Thymus (tissue), 11 donors: ENCODE results near the gene COL4A1. TPM values are rescaled to one million over a fixed set of nuclear protein-coding genes. Genes with fewer than 3 reads are reported as not detected.

Experiments used
- DNase-seq, 9 donors: peaks; one replicate each; pipeline ENCODE4 v3.0.0-alpha.2; 2013; ENCODE audit warnings: low spot score in 9 of 9, low read depth in 6 of 9, missing footprints in 1 of 9
- H3K27ac ChIP-seq, 2 donors: one replicate each; pipeline ENCODE4 v1.5.1; 2013; ENCODE audit warnings: control low read depth in 1 of 2, low read depth in 1 of 2, low read length in 1 of 2, mild to moderate bottlenecking in 1 of 2, moderate library complexity in 1 of 2
- H3K27me3 ChIP-seq, 2 donors: one replicate each; pipeline ENCODE4 v1.5.1; 2013; ENCODE audit warnings: low read length in 1 of 2; ENCODE audit not compliant: control insufficient read depth in 2 of 2, insufficient read depth in 1 of 2
- H3K36me3 ChIP-seq, 2 donors: one replicate each; pipeline ENCODE4 v1.5.1; 2013; ENCODE audit warnings: low read length in 1 of 2, mild to moderate bottlenecking in 1 of 2, moderate library complexity in 1 of 2; ENCODE audit not compliant: control insufficient read depth in 2 of 2, insufficient read depth in 2 of 2
- H3K4me1 ChIP-seq, 2 donors: one replicate each; pipeline ENCODE4 v1.5.1; 2013; ENCODE audit warnings: low read length in 2 of 2; ENCODE audit not compliant: control insufficient read depth in 2 of 2, insufficient read depth in 2 of 2
- H3K4me3 ChIP-seq, 2 donors: one replicate each; pipeline ENCODE4 v1.5.1; 2013; ENCODE audit warnings: low read length in 2 of 2, control low read depth in 1 of 2, mild to moderate bottlenecking in 1 of 2
- H3K9me3 ChIP-seq, 2 donors: one replicate each; pipeline ENCODE4 v1.5.1; 2013; ENCODE audit warnings: low read length in 1 of 2, mild to moderate bottlenecking in 1 of 2; ENCODE audit not compliant: control insufficient read depth in 2 of 2, insufficient read depth in 1 of 2
- WGBS: extraction: QIAGEN DNeasy Blood & Tissue Kit; methylation state at CpG from one replicate; pipeline ENCODE4 v1.1.7; 2013; 5-methylcytosine and 5-hydroxymethylcytosine counted together
- polyA plus RNA-seq: library from polyadenylated mRNA; stranded (reverse); fragments of 200-250 nt; gene quantifications from one replicate; pipeline ENCODE4 v1.2.3, GENCODE V29; 2013
- total RNA-seq: library from RNA; stranded (reverse); fragments of 120-200 nt; gene quantifications from one replicate; pipeline ENCODE4 v1.2.4, GENCODE V29; 2013
- donor health status: healthy.

The COL4A1 gene
- total and polyA plus RNA-seq, 2 donors, result 63.0 to 95.2 TPM

- H3K4me3 ChIP-seq, result no peak overlapping the region
- no peak for DNase-seq
- 91% methylated on average over 16 of the region's 16 CpGs for WGBS
- H3K27ac ChIP-seq, result no peak overlapping the region
- peaks cover 0 to 6% of the 10 kb centered on the region in 2 donors for H3K4me1 ChIP-seq
- H3K9me3 ChIP-seq, result no peaks in the 10 kb centered on the region
- no peaks in the 10 kb centered on the region for H3K36me3 ChIP-seq
- H3K27me3 ChIP-seq, result no peaks in the 10 kb centered on the region
Measured at GRCh38 chr13:110179116-110179856, 127.7 kb downstream of the COL4A1 start.

GRCh38 chr13:110177790-110178189 lies 129.2 kb downstream of the COL4A1 start:
- no peak for DNase-seq
- no peaks in the 10 kb centered on the region for H3K4me1 ChIP-seq
- H3K9me3 ChIP-seq, result peaks cover 0 to 2% of the 10 kb centered on the region in 2 donors
- no peaks in the 10 kb centered on the region for H3K27me3 ChIP-seq
- no peak overlapping the region for H3K4me3 ChIP-seq
- H3K36me3 ChIP-seq, result no peaks in the 10 kb centered on the region
- WGBS, result 96% methylated on average over 8 of the region's 8 CpGs
- H3K27ac ChIP-seq, result no peak overlapping the region

GRCh38 chr13:110176431-110176830 lies 130.5 kb downstream of the COL4A1 start:
- H3K27me3 ChIP-seq, result peaks cover 0 to 2% of the 10 kb centered on the region in 2 donors
- 95% methylated on average over 7 of the region's 7 CpGs for WGBS
- H3K4me1 ChIP-seq, result no peaks in the 10 kb centered on the region
- no peak for DNase-seq
- H3K36me3 ChIP-seq, result no peaks in the 10 kb centered on the region
- H3K27ac ChIP-seq, result no peak overlapping the region
- H3K4me3 ChIP-seq, result no peak overlapping the region
- H3K9me3 ChIP-seq, result peaks cover 0 to 2% of the 10 kb centered on the region in 2 donors

GRCh38 chr13:110173247-110173818 lies 133.6 kb downstream of the COL4A1 start:
- H3K9me3 ChIP-seq, result peaks cover 0 to 2% of the 10 kb centered on the region in 2 donors

GRCh38 chr13:110170882-110171281 lies 136.1 kb downstream of the COL4A1 start:
- Histone ChIP-seq H3K27me3 (peaks cover 0 to 6% of the 10 kb centered on the region in 2 donors), H3K36me3 (no peaks in the 10 kb centered on the region), H3K27ac (no peak overlapping the region), H3K4me3 (no peak overlapping the region), H3K9me3 (peaks cover 0 to 2% of the 10 kb centered on the region in 2 donors), H3K4me1 (no peaks in the 10 kb centered on the region)
- no peak for DNase-seq
- 87% methylated on average over 9 of the region's 9 CpGs for WGBS

More at GRCh38 chr13:110173247-110173818, 133.6 kb downstream of the COL4A1 start:
- peaks cover 0 to 4% of the 10 kb centered on the region in 2 donors for H3K27me3 ChIP-seq
- H3K4me1 ChIP-seq, result no peaks in the 10 kb centered on the region
- H3K4me3 ChIP-seq, result no peak overlapping the region
- no peak overlapping the region for H3K27ac ChIP-seq
- no peaks in the 10 kb centered on the region for H3K36me3 ChIP-seq
- DNase-seq, result no peak

- no peaks in the 10 kb centered on the region for H3K36me3 ChIP-seq
Measured at GRCh38 chr13:110170020-110170790, 136.8 kb downstream of the COL4A1 start.

GRCh38 chr13:110168999-110169933 lies 137.7 kb downstream of the COL4A1 start:
- Histone ChIP-seq H3K27ac (no peak overlapping the region), H3K9me3 (peaks cover 0 to 2% of the 10 kb centered on the region in 2 donors), H3K36me3 (no peaks in the 10 kb centered on the region), H3K4me3 (no peak overlapping the region), H3K27me3 (peaks cover 0 to 6% of the 10 kb centered on the region in 2 donors), H3K4me1 (no peaks in the 10 kb centered on the region)
- no peak for DNase-seq
- 60% methylated on average over 4 of the region's 4 CpGs for WGBS

More at GRCh38 chr13:110170020-110170790, 136.8 kb downstream of the COL4A1 start:
- peaks cover 0 to 2% of the 10 kb centered on the region in 2 donors for H3K9me3 ChIP-seq
- DNase-seq, result no peak
- H3K4me1 ChIP-seq, result no peaks in the 10 kb centered on the region
- no peak overlapping the region for H3K27ac ChIP-seq
- H3K27me3 ChIP-seq, result peaks cover 0 to 6% of the 10 kb centered on the region in 2 donors
- no peak overlapping the region for H3K4me3 ChIP-seq
- WGBS, result 91% methylated on average over 20 of the region's 20 CpGs

- 90% methylated on average over 4 of the region's 4 CpGs for WGBS
- Histone ChIP-seq H3K27me3 (peaks cover 0 to 4% of the 10 kb centered on the region in 2 donors), H3K4me3 (no peak overlapping the region), H3K4me1 (peaks cover 0 to 8% of the 10 kb centered on the region in 2 donors), H3K36me3 (no peaks in the 10 kb centered on the region), H3K9me3 (no peaks in the 10 kb centered on the region), H3K27ac (no peak overlapping the region)
- no peak for DNase-seq
Measured at GRCh38 chr13:110166598-110166997, 140.4 kb downstream of the COL4A1 start.
